PC-3 (cell line): ENCODE measurements around the gene IL4I1. TPM values are rescaled to one million over a fixed set of nuclear protein-coding genes. Genes with fewer than 3 reads are reported as not detected.

Experiments
- ATAC-seq: fragments of 200-7000 bp; cut with Tn5 transposase; 2 replicates; pipeline ENCODE4 v1.9.1; 2020; ENCODE audit warnings: mild to moderate bottlenecking, moderate library complexity
- BruUV-seq: library from RNA; stranded (reverse); fragments of 400-500 nt; replicated peaks from 2 replicates; lab custom pipeline; 2021; lab: Mats Ljungman, UMichigan
- CTCF ChIA-PET: fragments of 300-600 bp; sonication (Branson Sonifier 250); formaldehyde crosslinking; loops from one replicate; lab custom pipeline; 2022; ENCODE audit warnings: antibody characterized with exemption; lab: Charles Lee
- POLR2A ChIA-PET: fragments of 300-600 bp; sonication (Branson Sonifier 250); formaldehyde crosslinking; loops from one replicate; lab custom pipeline; 2022; ENCODE audit warnings: antibody characterized with exemption; ENCODE audit not compliant: unreplicated experiment; lab: Charles Lee
- DNase-seq: peaks from one replicate; pipeline ENCODE4 v3.0.0-alpha.2; 2015
- H2AFZ ChIP-seq: fragments of 300-600 bp; sonication (generic); 2 replicates; pipeline ENCODE4 v1.6.0; 2016; ENCODE audit warnings: antibody characterized with exemption, low read length
- H3F3A ChIP-seq: fragments of 300-600 bp; sonication (generic); one replicate; pipeline ENCODE4 v1.6.0; 2017; ENCODE audit warnings: antibody characterized with exemption, low read length, control low read depth, mild to moderate bottlenecking; ENCODE audit not compliant: unreplicated experiment
- H3K27ac ChIP-seq: fragments of 300-600 bp; sonication (generic); 2 replicates; pipeline ENCODE4 v1.5.1; 2016; ENCODE audit warnings: mild to moderate bottlenecking, low read length
- H3K27me3 ChIP-seq: fragments of 300-600 bp; sonication (generic); 2 replicates; pipeline ENCODE4 v1.6.1; 2016; ENCODE audit warnings: low read length, mixed read lengths
- H3K36me3 ChIP-seq: fragments of 300-600 bp; sonication (generic); 2 replicates; pipeline ENCODE4 v1.6.1; 2016; ENCODE audit warnings: low read depth, mixed run types, low read length, mixed read lengths
- H3K4me1 ChIP-seq: fragments of 300-600 bp; sonication (generic); 2 replicates; pipeline ENCODE4 v1.5.1; 2016; ENCODE audit warnings: low read length; ENCODE audit not compliant: insufficient read depth
- H3K4me2 ChIP-seq: fragments of 300-600 bp; sonication (generic); 2 replicates; pipeline ENCODE4 v1.6.0; 2016; ENCODE audit warnings: low read length
- H3K4me3 ChIP-seq: fragments of 300-600 bp; sonication (generic); 2 replicates; pipeline ENCODE4 v1.5.1; 2016; ENCODE audit warnings: mild to moderate bottlenecking, low read length, mixed read lengths
- H3K79me2 ChIP-seq: fragments of 300-600 bp; sonication (generic); 2 replicates; pipeline ENCODE4 v1.6.1; 2017; ENCODE audit warnings: low read length, mixed read lengths
- H3K9ac ChIP-seq: fragments of 300-600 bp; sonication (generic); 2 replicates; pipeline ENCODE4 v1.6.0; 2016; ENCODE audit warnings: mild to moderate bottlenecking, low read length
- H3K9me2 ChIP-seq: fragments of 300-600 bp; sonication (generic); replicated peaks from 2 replicates; pipeline ENCODE4 v1.6.1; 2016; ENCODE audit warnings: mixed run types, low read length, mixed read lengths
- H3K9me3 ChIP-seq: fragments of 300-600 bp; sonication (generic); 2 replicates; pipeline ENCODE4 v1.6.1; 2016; ENCODE audit warnings: low read length, mixed read lengths
- H4K20me1 ChIP-seq: fragments of 300-600 bp; sonication (generic); 2 replicates; pipeline ENCODE4 v1.6.1; 2016; ENCODE audit warnings: low read length, mixed read lengths
- CTCF ChIP-seq: fragments of 300-600 bp; sonication (generic); conservative IDR thresholded peaks from 2 replicates; pipeline ENCODE4 v1.5.1; 2017; ENCODE audit warnings: antibody characterized with exemption, low read depth, mild to moderate bottlenecking, low read length
- EZH2 ChIP-seq: fragments of 300-600 bp; sonication (generic); IDR thresholded peaks from one replicate; pipeline ENCODE4 v1.6.1; 2017; ENCODE audit warnings: antibody characterized with exemption, mild to moderate bottlenecking, low read length; ENCODE audit not compliant: unreplicated experiment
- EZH2phosphoT487 ChIP-seq: fragments of 300-600 bp; sonication (generic); IDR thresholded peaks from 2 replicates; pipeline ENCODE4 v1.6.1; 2018; ENCODE audit warnings: mild to moderate bottlenecking, antibody characterized with exemption, low read length, borderline replicate concordance
- intact Hi-C: fragments of 100-400 bp; cut with micrococcal nuclease; formaldehyde crosslinking; loops from 2 replicates; pipeline ENCODE4 v1.9.0; 2023
- total RNA-seq: library from RNA; depleted of rRNA; stranded (reverse); fragments of >200 nt; gene quantifications from 2 replicates; pipeline ENCODE4 v1.2.3, GENCODE V29; 2014

Gene IL4I1
- total RNA-seq, 1 experiment from 2014 or later, result 2.2 TPM

GRCh38 chr19:49875177-49875576 is 21.5 kb downstream of the IL4I1 start:
- POLR2A ChIA-PET, result no interaction called here
- CTCF ChIA-PET, result no interaction called here
- Histone ChIP-seq H3K4me3 (peak overlapping the region; percentile 93), H3K36me3 (0 out of 2 replicates have a peak, but pooled peaks cover 8% of the 10 kb centered on the region), H3K79me2 (peaks cover 41% of the 10 kb centered on the region), H3K4me2 (peak overlapping the region; percentile 98), H3K4me1 (peaks cover 34% of the 10 kb centered on the region), H3F3A (no peaks in the 10 kb centered on the region), H4K20me1 (no peaks in the 10 kb centered on the region), H3K9ac (peak overlapping the region; percentile 98), H3K27ac (peak overlapping the region; percentile 91), H2AFZ (no peak overlapping the region), H3K9me2 (no peaks in the 10 kb centered on the region), H3K9me3 (no peaks in the 10 kb centered on the region), H3K27me3 (no peaks in the 10 kb centered on the region)
- no peak for ATAC-seq
- TF ChIP-seq EZH2phosphoT487 (no peak), CTCF (no peak), EZH2 (no peak)
- DNase-seq, result no peak
- no TSS peak for BruUV-seq
- intact Hi-C loops, result loop anchor here (5.0 kb wide), 1 partner anchor 198 kb away; the partner anchor contains the start of gene PRMT1

DNA sequence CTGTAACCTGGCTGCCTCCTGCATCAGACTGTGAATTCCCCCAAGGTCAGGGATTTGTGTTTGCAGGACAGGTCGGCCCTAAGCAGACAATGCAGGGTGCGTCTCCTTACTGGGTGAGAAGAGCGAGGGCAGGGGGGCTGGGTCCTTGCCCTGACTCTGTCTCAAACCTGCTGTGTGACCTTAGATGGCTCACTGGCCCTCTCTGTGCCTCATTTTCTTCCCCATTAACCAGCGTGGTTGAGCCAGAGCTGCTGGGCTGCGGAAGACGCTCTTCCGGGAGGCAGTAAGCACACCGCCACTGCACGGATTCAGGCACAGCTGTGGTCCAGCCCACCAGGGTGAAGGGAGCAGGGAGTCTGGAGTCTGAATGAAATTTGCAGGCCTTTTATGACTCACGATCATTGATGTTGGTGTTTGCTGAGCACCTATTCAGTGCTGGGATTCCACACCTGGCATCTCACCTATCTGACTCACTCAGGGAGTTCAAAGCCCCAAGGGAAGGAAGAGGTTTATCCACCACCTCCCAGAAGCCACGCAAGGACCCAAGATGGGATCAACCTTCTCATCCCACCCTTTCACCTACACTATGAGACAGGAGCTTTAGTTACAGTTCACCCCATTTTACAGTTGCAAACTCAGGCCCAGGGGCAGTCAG is 22.1 kb downstream of the IL4I1 start:
- peak overlapping the region; percentile 93 for H3K4me3 ChIP-seq
- no peaks in the 10 kb centered on the region for H3K9me3 ChIP-seq
- no peaks in the 10 kb centered on the region for H3K9me2 ChIP-seq
- peaks cover 36% of the 10 kb centered on the region for H3K4me1 ChIP-seq
- H4K20me1 ChIP-seq, result no peaks in the 10 kb centered on the region
- CTCF ChIA-PET, result no interaction called here
- H3K4me2 ChIP-seq, result peak overlapping the region; percentile 98
- peak; percentile 66 for DNase-seq
- 0 out of 2 replicates have a peak, but pooled peaks cover 7% of the 10 kb centered on the region for H3K36me3 ChIP-seq
- TF ChIP-seq EZH2phosphoT487 (no peak), EZH2 (no peak), CTCF (no peak)
- H3K27ac ChIP-seq, result peak overlapping the region; percentile 91
- intact Hi-C loops, result loop anchor here (5.0 kb wide), 1 partner anchor 197 kb away; the partner anchor contains the start of gene PRMT1
- POLR2A ChIA-PET, result no interaction called here
- BruUV-seq, result no TSS peak
- ATAC-seq, result no peak
- no peaks in the 10 kb centered on the region for H3F3A ChIP-seq
- no peaks in the 10 kb centered on the region for H3K27me3 ChIP-seq
- H3K79me2 ChIP-seq, result peaks cover 41% of the 10 kb centered on the region
- H2AFZ ChIP-seq, result no peak overlapping the region
- 0 out of 2 replicates have a peak overlapping the region, but pooled peaks have one; percentile 98 for H3K9ac ChIP-seq

DNA sequence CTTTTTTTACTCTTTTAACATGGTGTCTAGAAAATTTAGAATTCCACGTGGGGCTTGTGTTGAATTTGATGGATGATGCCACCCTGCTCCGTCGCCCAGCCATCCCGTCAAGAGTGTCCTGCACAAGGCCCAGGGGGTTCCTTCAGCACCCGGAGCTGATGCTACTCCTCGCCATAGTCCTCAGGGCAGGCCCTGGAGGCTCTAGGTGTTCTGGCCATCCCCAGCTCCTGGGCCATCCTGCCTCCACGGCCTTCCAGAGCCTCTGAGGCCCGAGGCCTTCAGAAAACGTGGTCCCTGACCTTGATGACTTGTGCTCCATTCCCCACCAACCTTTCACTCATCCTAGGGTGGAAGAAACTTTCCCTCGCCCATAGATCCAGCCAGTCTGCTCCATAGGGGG is 22.9 kb downstream of the IL4I1 start:
- Histone ChIP-seq H3K4me2 (no peak overlapping the region), H2AFZ (no peak overlapping the region), H4K20me1 (no peaks in the 10 kb centered on the region), H3K9ac (no peak overlapping the region), H3K4me1 (peaks cover 32% of the 10 kb centered on the region), H3K79me2 (peaks cover 36% of the 10 kb centered on the region), H3K9me3 (no peaks in the 10 kb centered on the region), H3K9me2 (no peaks in the 10 kb centered on the region), H3K27ac (no peak overlapping the region), H3F3A (no peaks in the 10 kb centered on the region), H3K36me3 (0 out of 2 replicates have a peak, but pooled peaks cover 7% of the 10 kb centered on the region), H3K27me3 (no peaks in the 10 kb centered on the region), H3K4me3 (no peak overlapping the region)
- no peak for TF ChIP-seq EZH2
- no peak for TF ChIP-seq EZH2phosphoT487
- TF ChIP-seq CTCF, result no peak
- no peak for DNase-seq
- no TSS peak for BruUV-seq
- intact Hi-C loops, result no loop called here
- ChIA-PET POLR2A (no interaction called here), CTCF (no interaction called here)
- ATAC-seq, result no peak
